GM18505 (cell line): ENCODE measurements around the gene PCDHB1.
"Not testable (repeated sequence)": the region's sequence is repeated elsewhere in the genome, so short reads cannot be mapped to it uniquely, and the experiment has no call there.

Source experiments
- ATAC-seq: cut with Tn5 transposase; IDR thresholded peaks from one replicate; pipeline ENCODE4 v1.9.1; 2021; ENCODE audit not compliant: unreplicated experiment
- POLR2A ChIP-seq: IDR thresholded peaks from 4 replicates; pipeline ENCODE4 v1.6.1; 2011; ENCODE audit warnings: borderline replicate concordance; ENCODE audit not compliant: insufficient read depth, insufficient read length; ENCODE audit errors: extremely low read depth

PCDHB1 gene

GRCh38 chr5:141039517-141039916, 11.7 kb upstream of the PCDHB1 start:
- no peak for ATAC-seq
- TF ChIP-seq POLR2A, result no peak

- no peak for TF ChIP-seq POLR2A
- no peak for ATAC-seq
Measured at GRCh38 chr5:141040093-141040770, 10.9 kb upstream of the PCDHB1 start.

GRCh38 chr5:141040771-141041426, 10.3 kb upstream of the PCDHB1 start:
- TF ChIP-seq POLR2A, result no peak
- peak; percentile 86 for ATAC-seq

GRCh38 chr5:141041427-141041785, 9.8 kb upstream of the PCDHB1 start:
- TF ChIP-seq POLR2A, result no peak
- no peak for ATAC-seq

GRCh38 chr5:141042555-141042954, 8.6 kb upstream of the PCDHB1 start:
- TF ChIP-seq POLR2A, result no peak
- no peak for ATAC-seq

GRCh38 chr5:141051521-141051866, 320 bp downstream of the PCDHB1 start:
- no peak for TF ChIP-seq POLR2A
- ATAC-seq, result no peak

GRCh38 chr5:141077826-141078225, 26.7 kb downstream of the PCDHB1 start:
- no peak for TF ChIP-seq POLR2A
- ATAC-seq, result no peak

- TF ChIP-seq POLR2A, result no peak
- no peak for ATAC-seq
Measured at GRCh38 chr5:141082228-141082627, 31.1 kb downstream of the PCDHB1 start.

- peak; percentile 76 for ATAC-seq
- TF ChIP-seq POLR2A, result no peak
Measured at GRCh38 chr5:141084487-141084989, 33.4 kb downstream of the PCDHB1 start.

- ATAC-seq, result no peak
- TF ChIP-seq POLR2A, result no peak
Measured at GRCh38 chr5:141094481-141095262, 43.5 kb downstream of the PCDHB1 start, which contains the start of gene PCDHB2. Gene PCDHB2, plus strand, starts transcription at chr5:141094615. Its CDS starts 176 bp downstream, at chr5:141094791.

- TF ChIP-seq POLR2A, result no peak
- no peak for ATAC-seq
Measured at GRCh38 chr5:141095263-141095641, 44.1 kb downstream of the PCDHB1 start.

- not testable (repeated sequence) for ATAC-seq
Measured at GRCh38 chr5:141096181-141096580, 45.0 kb downstream of the PCDHB1 start.

GRCh38 chr5:141096586-141096985, 45.4 kb downstream of the PCDHB1 start:
- not testable (repeated sequence) for ATAC-seq

- no peak for TF ChIP-seq POLR2A
- ATAC-seq, result no peak
Measured at GRCh38 chr5:141100243-141100805, 49.1 kb downstream of the PCDHB1 start, which contains the start of gene PCDHB3. Gene PCDHB3, plus strand, starts transcription at chr5:141100473. Its CDS starts 177 bp downstream, at chr5:141100650.

- TF ChIP-seq POLR2A, result no peak
- no peak for ATAC-seq
Measured at GRCh38 chr5:141101059-141101458, 49.9 kb downstream of the PCDHB1 start.

- ATAC-seq, result not testable (repeated sequence)
Measured at GRCh38 chr5:141102070-141102469, 50.9 kb downstream of the PCDHB1 start.

- ATAC-seq, result not testable (repeated sequence)
Measured at GRCh38 chr5:141102471-141102870, 51.3 kb downstream of the PCDHB1 start.
